Muscle of leg (tissue), 11 donors: ENCODE measurements around the gene TCEANC2. TPM values are rescaled to one million over a fixed set of nuclear protein-coding genes. Genes with fewer than 3 reads are reported as not detected.
A peak's percentile ranks its signal among the peaks of the same experiment; 100 is the strongest.

Experiments
- DNase-seq: peaks from one replicate; pipeline ENCODE4 v3.0.0; 2013
- H3K27ac ChIP-seq: one replicate; pipeline ENCODE4 v1.5.1; 2013; ENCODE audit warnings: mild to moderate bottlenecking, low read length, control low read depth
- H3K27me3 ChIP-seq: one replicate; pipeline ENCODE4 v1.6.1; 2013; ENCODE audit warnings: low read length; ENCODE audit not compliant: control insufficient read depth, insufficient read depth
- H3K36me3 ChIP-seq: one replicate; pipeline ENCODE4 v1.6.1; 2013; ENCODE audit warnings: low read length; ENCODE audit not compliant: control insufficient read depth, insufficient read depth
- H3K4me1 ChIP-seq: one replicate; pipeline ENCODE4 v1.6.1; 2013; ENCODE audit warnings: low read length; ENCODE audit not compliant: control insufficient read depth, insufficient read depth
- H3K4me3 ChIP-seq: one replicate; pipeline ENCODE4 v1.5.1; 2013; ENCODE audit warnings: low read length, control low read depth
- H3K9me3 ChIP-seq: replicated peaks from 2 replicates; pipeline ENCODE4 v1.6.1; 2013; ENCODE audit warnings: low read depth, low read length; ENCODE audit not compliant: control insufficient read depth
- WGBS: methylation state at CpG from one replicate; pipeline ENCODE4 v1.1.5; 2013; ENCODE audit warnings: missing lambda C conversion rate; ENCODE audit not compliant: insufficient coverage; 5-methylcytosine and 5-hydroxymethylcytosine counted together
- polyA plus RNA-seq, 8 donors: library from polyadenylated mRNA; unstranded; fragments of 120-200 nt; gene quantifications; one replicate each; pipeline versions ENCODE4 v1.2.1 to v1.2.3, GENCODE V29; 2013; ENCODE audit warnings: inconsistent platforms in 1 of 8, low replicate concordance in 1 of 8; ENCODE audit not compliant: insufficient read length in 8 of 8, insufficient read depth in 1 of 8
- total RNA-seq: library from RNA; stranded (reverse); fragments of 120-200 nt; gene quantifications from one replicate; pipeline ENCODE4 v1.2.4, GENCODE V29; 2013

TCEANC2 gene
- total and polyA plus RNA-seq, 9 donors, result 4.0 to 6.2 (median 4.8) TPM

DNA sequence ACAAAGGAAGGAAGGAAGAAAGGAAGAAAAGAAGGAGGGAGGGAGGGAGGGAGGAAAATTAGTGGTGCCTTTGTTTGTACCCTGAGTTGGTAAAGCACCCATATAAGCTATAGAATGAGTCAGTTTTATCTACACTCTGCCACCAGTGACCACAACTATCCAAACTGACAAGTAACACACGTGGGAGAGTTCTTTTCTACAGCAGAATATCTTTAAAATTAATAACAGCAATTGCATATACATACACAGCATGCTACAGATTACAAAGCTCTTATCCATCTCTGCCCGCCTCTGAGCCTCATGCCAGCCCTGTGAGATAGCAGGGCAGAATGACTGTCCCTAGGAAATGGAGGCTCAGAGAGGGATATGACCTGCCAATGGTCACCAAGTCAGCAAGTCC, 79.1 kb downstream of the TCEANC2 start:
- WGBS, result no CpG with 5 or more reads among the region's 2 CpGs

DNA sequence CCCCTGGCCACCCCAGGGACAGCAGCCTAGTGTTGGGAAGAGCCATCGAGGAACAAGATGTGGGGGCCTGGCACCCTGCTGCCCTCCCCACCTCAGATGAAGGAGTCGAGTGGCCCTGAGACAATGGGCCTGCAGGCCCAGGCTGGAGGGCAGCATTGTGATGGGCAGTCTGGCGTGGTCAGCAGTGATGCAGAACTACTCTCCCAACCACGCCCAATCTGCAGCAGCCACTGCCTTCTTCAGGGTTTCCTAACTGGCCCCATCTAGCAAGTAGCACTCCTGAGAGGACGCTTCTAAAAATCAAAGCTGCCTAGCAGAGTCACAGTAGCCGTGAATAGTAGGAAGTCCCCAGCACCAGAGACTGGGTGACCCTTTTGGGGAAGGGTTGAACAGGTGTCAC, 80.9 kb downstream of the TCEANC2 start:
- H3K9me3 ChIP-seq, result peaks cover 3% of the 10 kb centered on the region
- peaks cover 17% of the 10 kb centered on the region for H3K4me1 ChIP-seq
- no peak for DNase-seq
- WGBS, result 93% methylated on average over 3 of the region's 6 CpGs
- H3K36me3 ChIP-seq, result no peaks in the 10 kb centered on the region
- no peak overlapping the region for H3K4me3 ChIP-seq
- H3K27me3 ChIP-seq, result peaks cover 2% of the 10 kb centered on the region
- no peak overlapping the region for H3K27ac ChIP-seq

More for the DNA sequence above, 79.1 kb downstream of the TCEANC2 start:
- no peaks in the 10 kb centered on the region for H3K9me3 ChIP-seq
- H3K4me3 ChIP-seq, result no peak overlapping the region
- no peaks in the 10 kb centered on the region for H3K36me3 ChIP-seq
- no peak overlapping the region for H3K27ac ChIP-seq
- no peak for DNase-seq
- H3K27me3 ChIP-seq, result peaks cover 2% of the 10 kb centered on the region
- H3K4me1 ChIP-seq, result peaks cover 10% of the 10 kb centered on the region

DNA sequence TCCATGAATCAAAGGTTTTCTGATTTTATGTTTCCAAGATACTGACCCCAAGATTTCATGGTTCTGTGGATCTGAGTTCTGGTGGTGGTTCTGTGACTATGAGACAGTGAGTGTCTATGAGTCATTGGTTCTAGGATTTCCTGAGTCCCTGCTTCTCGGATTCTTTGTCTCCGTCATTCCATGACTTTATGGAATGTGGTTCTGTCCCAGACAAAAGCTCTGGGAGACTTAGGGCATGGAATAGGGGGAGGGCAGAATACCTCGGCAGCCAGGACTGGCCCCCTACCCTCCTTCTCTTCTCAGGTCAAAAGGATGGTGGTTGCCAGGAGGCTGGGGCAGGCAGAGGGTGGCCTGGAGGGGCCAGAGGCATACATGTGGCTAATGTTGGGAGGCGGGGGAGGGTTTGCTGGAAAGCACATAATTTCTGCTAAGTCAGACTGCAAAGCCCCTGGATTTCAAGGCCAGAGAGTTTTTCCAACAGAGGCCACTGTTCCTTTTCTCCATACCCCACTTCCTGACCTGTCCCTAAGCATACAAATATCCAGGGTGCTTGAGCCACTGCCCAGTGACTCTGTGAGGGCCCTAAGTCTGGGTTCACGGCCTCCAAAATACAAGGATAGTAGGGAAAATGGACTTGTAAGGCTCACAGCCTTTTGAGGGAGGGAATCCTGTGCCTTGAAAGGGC, 82.2 kb downstream of the TCEANC2 start:
- H3K9me3 ChIP-seq, result peaks cover 3% of the 10 kb centered on the region
- WGBS, result 50% methylated on average over 1 of the region's 5 CpGs
- DNase-seq, result no peak
- no peak overlapping the region for H3K27ac ChIP-seq
- H3K4me3 ChIP-seq, result no peak overlapping the region
- no peaks in the 10 kb centered on the region for H3K36me3 ChIP-seq
- H3K27me3 ChIP-seq, result peaks cover 2% of the 10 kb centered on the region
- peaks cover 17% of the 10 kb centered on the region for H3K4me1 ChIP-seq

DNA sequence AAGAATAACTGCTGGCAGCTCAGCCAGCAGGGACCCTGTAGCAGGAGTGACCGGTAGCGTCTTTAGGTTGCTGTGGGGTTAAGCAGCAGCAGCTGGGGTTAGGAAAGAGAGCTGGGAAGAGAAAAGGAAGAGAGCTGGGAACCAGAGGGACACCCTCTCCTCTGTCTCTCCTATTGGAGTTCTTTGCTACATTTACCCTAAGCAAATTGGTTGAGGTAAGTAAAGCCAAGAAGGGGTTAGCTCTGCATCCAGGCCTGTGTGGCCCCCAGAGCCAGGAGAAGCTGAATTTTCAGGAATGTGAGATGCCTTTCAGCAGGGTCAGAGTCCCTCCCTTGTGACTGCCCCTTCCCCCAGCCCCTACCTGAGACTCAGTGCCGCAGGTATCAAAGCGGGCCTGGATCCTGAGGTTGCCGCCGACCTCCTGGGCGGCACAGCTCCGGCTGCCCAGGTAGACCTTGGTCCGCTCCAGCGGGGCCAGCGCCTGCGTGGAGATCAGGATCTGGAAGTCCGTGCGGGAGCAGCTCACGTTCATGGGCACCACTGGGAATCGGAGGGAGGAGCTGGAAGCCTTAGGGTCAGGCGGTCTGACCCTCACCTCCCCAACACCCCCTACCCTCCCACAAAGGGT, 83.0 kb downstream of the TCEANC2 start:
- H3K4me3 ChIP-seq, result no peak overlapping the region
- H3K36me3 ChIP-seq, result no peaks in the 10 kb centered on the region
- no peak for DNase-seq
- peaks cover 17% of the 10 kb centered on the region for H3K4me1 ChIP-seq
- WGBS, result 82% methylated on average over 12 of the region's 17 CpGs
- no peaks in the 10 kb centered on the region for H3K27me3 ChIP-seq
- H3K27ac ChIP-seq, result no peak overlapping the region
- H3K9me3 ChIP-seq, result peaks cover 3% of the 10 kb centered on the region

DNA sequence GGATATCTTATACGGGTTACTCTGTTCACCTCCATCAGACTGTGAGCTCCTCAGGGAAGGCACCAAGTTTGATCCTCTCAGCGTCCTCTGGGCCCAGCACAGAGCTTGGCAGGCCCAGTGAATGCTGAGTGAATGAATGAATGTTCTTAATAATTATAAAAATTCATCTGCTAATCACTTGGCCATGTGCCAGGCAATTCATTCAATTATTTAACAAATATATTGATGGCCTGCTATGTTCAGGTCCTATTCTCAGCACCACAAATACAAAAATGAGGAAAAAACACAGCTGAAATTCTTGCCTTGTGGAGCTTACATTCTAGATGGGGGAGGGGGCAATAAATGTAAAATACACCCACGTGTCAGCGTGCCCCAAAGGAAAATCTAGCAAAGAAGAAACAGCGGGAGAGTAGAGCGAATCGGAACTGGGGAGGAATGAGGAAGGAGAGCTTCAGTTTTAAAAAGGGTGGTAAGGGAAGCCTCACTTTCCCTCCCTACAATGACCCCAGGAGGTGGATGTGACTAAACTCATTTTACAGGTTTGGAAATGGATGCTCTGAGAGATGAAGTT, 83.6 kb downstream of the TCEANC2 start:
- DNase-seq, result no peak
- Histone ChIP-seq H3K9me3 (peaks cover 3% of the 10 kb centered on the region), H3K4me3 (no peak overlapping the region), H3K27ac (no peak overlapping the region), H3K27me3 (no peaks in the 10 kb centered on the region), H3K4me1 (peaks cover 17% of the 10 kb centered on the region), H3K36me3 (no peaks in the 10 kb centered on the region)
- WGBS, result 60% methylated on average over 4 of the region's 7 CpGs

DNA sequence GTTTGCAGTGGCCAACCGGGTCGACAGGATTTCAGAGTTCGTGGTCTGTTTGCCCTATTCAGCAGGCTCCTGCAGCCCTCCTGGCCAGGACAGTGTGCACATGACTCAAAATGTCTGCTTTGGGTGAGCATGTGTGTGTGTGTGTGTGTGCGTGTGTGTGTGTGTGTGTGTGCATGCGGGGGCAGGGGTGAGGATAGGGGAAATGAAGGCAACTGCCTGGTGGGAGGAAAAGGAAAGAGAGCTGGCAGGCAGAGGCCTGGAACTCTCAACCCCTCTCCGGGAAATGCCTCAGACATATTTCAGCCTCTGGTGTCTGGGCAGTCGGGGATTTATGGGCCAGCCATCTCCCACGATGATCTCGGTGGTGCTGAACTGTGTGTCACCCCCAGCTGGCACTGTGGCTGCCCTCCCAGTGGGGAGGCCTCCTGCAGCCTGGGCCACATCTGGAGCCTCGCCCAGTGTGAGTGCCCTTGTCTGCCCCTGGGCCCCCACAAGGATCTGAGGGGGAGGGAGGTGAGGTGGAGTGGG, 84.2 kb downstream of the TCEANC2 start:
- Histone ChIP-seq H3K36me3 (no peaks in the 10 kb centered on the region), H3K27me3 (no peaks in the 10 kb centered on the region), H3K4me1 (peaks cover 17% of the 10 kb centered on the region), H3K9me3 (peaks cover 3% of the 10 kb centered on the region), H3K4me3 (no peak overlapping the region), H3K27ac (no peak overlapping the region)
- 24% methylated on average over 7 of the region's 10 CpGs for WGBS
- peak; percentile 38 for DNase-seq

DNA sequence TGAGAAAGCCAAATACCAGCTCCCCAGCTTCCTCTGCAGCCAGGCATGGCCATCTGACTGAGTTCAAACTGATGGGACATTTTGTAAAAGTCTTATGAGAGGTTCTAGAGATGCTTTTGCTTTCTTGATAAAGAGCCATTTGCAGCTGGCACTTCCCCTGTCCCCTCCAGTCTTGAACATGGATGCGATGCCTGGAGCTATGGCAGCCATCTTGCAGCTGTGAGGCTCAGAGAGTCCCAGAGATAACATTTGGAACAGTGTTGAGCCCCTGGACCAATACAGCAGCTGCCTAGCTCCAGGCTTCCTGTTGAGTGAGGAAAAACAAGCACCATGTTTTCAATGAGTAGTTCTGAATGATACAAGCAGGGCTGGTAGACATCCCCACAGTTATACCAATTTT, 85.6 kb downstream of the TCEANC2 start:
- H3K27me3 ChIP-seq, result no peaks in the 10 kb centered on the region
- peaks cover 3% of the 10 kb centered on the region for H3K9me3 ChIP-seq
- peaks cover 17% of the 10 kb centered on the region for H3K4me1 ChIP-seq
- H3K36me3 ChIP-seq, result no peaks in the 10 kb centered on the region
- no CpG with 5 or more reads among the region's 1 CpG for WGBS
- H3K27ac ChIP-seq, result no peak overlapping the region
- no peak overlapping the region for H3K4me3 ChIP-seq
- no peak for DNase-seq

DNA sequence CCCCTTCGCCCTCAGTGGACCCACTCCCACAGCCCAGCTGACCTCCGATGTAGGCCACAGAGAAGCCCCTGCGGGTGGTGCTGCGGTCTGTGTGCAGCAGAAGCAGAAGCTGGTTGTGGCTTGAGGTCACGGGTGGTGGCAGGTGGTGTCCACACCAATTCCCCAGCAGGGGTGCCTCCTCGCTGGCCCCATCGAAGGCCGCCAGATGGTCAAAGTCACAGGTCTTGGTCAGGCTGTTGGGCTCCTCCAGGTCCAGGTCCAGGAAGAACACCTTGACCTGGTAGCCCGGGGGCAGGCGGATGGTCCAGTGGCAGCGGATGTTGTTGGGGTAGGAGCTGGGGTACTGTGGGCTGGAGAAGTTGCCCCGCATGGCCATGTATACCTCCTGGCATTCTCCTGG, 86.3 kb downstream of the TCEANC2 start:
- 97% methylated on average over 11 of the region's 12 CpGs for WGBS

DNA sequence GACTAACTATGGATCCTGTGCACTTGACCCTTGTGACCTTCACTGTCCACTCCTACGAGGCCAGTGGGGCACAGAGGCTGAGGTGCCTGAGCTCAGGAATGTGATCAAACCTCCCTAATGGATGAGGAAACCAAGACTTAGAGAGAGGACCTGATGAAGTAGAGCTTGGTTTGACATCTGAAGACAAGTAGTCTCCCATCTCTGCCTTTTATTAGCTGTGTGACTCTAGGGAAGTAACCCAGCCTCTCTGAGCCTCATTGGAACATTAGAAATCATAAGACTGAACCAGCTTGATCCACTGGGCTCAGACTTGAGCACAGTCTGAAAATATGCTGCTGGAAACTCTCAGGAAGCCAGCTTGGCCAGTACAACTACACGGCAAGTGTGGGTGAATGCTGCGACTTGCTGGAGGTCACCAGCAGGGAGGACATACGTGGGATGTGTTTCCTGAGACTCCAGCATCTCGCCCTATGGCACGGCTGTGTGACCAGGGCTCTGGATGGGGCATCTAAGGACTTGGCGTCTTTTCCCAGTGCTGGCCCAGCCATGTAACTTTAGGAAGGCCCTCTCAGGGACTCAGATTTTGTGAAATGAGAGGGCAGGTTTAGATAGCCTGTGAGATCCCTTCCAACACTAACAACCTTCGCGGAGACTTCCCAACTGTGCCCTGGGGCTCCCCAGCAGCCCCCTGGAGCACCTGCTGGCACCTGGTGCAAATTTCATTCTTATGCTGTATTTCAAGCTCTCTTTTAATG, 88.9 kb downstream of the TCEANC2 start:
- 62% methylated on average over 5 of the region's 9 CpGs for WGBS
- peaks cover 9% of the 10 kb centered on the region for H3K4me1 ChIP-seq
- H3K27ac ChIP-seq, result no peak overlapping the region
- peaks cover 3% of the 10 kb centered on the region for H3K9me3 ChIP-seq
- H3K4me3 ChIP-seq, result no peak overlapping the region
- H3K36me3 ChIP-seq, result no peaks in the 10 kb centered on the region
- DNase-seq, result no peak
- H3K27me3 ChIP-seq, result no peaks in the 10 kb centered on the region

More for the DNA sequence above, 86.3 kb downstream of the TCEANC2 start:
- no peaks in the 10 kb centered on the region for H3K36me3 ChIP-seq
- no peak for DNase-seq
- H3K9me3 ChIP-seq, result peaks cover 3% of the 10 kb centered on the region
- no peak overlapping the region for H3K4me3 ChIP-seq
- no peaks in the 10 kb centered on the region for H3K27me3 ChIP-seq
- H3K27ac ChIP-seq, result no peak overlapping the region
- peaks cover 17% of the 10 kb centered on the region for H3K4me1 ChIP-seq

DNA sequence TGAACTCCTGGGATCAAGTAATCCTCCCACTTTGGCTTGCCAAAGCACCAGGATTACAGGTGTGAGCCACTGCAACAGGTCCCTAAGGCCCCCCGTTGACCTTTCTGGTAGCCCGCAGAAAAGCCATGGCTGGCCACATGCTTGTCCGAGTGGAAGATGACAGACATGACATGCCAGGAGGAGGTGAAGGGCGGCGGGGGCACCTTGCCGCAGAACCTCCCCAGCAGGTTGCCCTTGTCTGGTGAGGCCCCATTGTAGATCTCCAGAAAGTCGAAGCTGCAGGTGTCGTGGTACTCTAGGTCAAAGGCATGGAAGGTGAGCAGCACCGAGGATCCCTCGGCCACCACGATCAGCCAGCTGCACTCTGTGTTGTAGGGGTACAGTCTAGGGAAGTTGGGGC, 91.0 kb downstream of the TCEANC2 start:
- no peak for DNase-seq
- no peaks in the 10 kb centered on the region for H3K27me3 ChIP-seq
- no peaks in the 10 kb centered on the region for H3K4me1 ChIP-seq
- H3K36me3 ChIP-seq, result no peaks in the 10 kb centered on the region
- no peak overlapping the region for H3K4me3 ChIP-seq
- no peak overlapping the region for H3K27ac ChIP-seq
- H3K9me3 ChIP-seq, result no peaks in the 10 kb centered on the region
- WGBS, result 95% methylated on average over 9 of the region's 11 CpGs
